ENCODE results near the gene DCLRE1B.
A peak's percentile ranks its signal among the peaks of the same experiment; 100 is the strongest.

The DCLRE1B gene

DNA sequence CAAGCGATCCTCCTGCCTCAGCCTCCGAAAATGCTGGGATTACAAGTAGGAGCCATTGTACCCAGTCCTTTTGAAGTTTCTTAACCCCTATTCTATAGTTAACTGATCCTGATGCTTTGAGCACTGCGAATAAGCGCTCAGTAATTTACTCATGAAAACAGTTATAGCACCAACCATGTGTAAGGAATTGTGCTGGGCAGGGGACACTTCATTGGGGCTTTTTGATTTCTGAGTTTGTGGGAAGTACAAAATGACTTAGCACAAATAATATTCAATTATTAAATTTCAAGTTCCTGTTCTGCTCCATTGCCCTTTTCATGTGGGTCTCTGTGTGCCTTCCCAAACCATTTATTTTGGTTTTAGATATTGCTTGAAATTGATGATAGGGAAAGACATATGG lies 17.8 kb downstream of the DCLRE1B start:
- DNase-seq, result no peak

DNA sequence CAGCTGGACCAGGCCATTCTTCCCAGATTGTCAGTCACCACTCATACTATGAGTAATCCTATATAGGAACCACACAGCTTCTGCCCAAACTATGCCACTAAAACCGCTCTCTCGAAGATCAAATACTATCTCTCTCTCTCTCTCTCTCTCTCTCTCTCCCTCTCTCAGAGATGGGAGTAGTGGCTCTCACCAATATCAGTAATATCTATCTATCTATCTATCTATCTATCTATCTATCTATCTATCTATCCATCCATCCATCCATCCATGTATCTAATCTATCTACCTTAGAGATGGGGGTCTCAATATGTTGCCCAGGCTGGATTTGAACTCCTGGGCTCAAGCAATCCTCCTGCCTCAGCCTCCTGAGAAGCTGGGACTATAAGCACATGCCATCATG lies 19.3 kb downstream of the DCLRE1B start:
- no peak for DNase-seq

DNA sequence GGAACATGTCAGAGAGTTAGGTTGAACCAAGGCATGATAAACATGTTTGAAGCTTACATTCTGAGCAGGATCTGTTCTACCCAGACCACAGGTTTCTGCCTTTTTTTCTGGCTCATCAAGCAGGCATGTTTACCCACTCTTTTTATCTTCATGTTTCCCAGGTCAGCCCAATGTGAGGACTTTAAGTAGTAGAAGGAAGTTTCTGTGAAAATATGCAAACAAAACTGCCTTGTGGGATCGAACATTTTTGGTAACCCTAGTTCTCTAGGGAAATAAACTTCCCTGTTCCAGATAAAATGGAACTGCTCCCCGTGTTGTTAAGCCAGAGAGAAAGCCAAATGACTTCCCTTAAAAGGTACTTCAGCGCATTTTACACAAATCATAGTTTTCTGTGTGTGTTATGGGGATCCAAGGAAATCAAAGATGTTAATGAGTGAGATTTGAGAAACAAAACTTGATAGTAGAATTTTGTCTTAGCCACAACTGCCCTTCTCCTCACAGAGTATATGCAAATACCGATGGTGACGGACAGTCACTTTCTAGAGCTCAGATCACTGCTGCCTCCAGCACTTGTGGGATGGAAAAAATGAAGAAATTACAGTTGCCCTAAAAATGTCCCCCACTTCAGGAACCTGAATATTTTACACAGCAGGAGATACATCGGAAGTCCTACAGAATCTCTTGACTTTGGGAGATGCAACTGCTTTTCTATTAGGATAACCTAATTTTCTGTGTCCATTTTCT lies 23.2 kb downstream of the DCLRE1B start:
- peak in 1 of 56 donors; percentile 32 for DNase-seq

DNA sequence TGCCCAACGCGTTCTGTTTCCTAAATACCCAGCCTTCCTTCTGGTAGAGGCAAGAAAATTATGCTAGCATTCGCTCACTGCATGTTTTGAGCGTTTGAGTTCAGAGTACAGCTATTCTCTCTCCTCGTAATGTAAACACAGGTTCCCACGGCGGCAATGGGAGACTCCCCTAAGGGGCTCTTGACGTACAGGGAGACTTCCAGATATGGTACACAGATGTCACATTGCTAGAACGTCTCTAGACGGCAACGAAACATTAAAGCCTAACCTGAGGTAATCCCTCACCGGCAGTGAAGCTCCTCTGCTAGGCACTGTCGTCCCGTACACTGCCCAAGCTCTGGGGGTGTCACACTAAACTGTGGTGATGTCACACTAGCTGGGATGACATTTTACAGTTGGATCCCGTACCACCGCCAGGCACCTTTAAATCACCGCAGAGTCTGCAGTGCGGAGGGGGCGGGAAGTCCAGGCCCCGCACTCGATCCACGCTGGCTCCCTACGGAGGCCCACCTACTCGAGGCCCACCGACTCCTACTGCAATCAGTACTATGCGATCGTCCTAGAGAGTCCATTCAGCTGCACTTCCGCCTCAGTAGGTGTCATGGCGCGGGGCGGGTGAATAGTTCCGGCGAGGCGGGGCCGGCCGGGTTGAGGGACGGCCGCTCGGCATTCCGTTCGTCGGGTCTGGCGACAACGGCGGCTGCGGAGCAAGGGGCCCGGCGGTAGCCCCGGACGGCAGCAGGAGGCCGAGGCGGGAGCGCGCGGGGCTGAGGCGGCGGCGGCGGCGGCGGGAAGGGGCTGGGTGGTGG lies 24.0 kb downstream of the DCLRE1B start, which contains the start of gene HIPK1:
HIPK1 (plus strand) TSS at position 384 of the 809 bp plus-strand sequence.
- DNase-seq, result peak; percentile 37 to 95 (median 87)

DNA sequence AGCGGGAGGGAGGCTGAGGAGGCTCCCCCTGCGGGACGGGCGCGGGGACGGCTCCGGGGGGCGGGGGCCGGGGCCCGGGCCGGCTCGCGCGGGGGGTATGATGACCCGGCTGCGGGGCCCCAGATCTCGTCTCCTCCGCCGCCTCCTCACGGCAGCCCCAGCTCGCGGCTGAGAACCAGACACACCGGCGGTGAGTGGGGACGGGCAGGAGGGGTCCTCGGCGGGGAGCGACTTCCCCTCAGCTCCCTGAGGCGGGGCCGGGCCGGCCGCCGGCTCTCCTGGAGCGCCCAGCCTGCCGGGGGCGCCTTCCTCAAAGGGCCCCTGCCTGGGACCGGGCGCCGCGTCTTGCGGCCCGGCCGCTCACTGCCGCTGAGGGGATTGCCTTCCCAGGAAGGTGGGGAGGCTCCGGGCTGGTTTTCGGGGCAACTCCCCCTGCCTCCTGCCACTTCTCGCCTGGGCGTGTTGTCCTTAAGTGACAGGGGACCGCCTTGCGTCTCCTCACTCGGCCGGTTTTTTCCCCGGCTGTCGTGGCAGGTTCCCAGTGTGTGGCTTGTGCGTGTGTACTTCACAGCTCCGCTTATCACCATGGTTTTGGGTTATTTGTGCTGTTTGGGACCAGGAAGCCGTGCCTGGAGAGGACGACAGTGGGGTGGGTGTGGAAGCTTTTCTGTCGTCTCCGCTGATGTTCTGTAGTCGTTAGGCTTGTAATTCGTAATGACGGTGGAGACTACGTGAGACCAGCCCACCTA lies 24.8 kb downstream of the DCLRE1B start:
- DNase-seq, result peak in 31 of 56 donors; percentile 20 to 78 (median 56)

DNA sequence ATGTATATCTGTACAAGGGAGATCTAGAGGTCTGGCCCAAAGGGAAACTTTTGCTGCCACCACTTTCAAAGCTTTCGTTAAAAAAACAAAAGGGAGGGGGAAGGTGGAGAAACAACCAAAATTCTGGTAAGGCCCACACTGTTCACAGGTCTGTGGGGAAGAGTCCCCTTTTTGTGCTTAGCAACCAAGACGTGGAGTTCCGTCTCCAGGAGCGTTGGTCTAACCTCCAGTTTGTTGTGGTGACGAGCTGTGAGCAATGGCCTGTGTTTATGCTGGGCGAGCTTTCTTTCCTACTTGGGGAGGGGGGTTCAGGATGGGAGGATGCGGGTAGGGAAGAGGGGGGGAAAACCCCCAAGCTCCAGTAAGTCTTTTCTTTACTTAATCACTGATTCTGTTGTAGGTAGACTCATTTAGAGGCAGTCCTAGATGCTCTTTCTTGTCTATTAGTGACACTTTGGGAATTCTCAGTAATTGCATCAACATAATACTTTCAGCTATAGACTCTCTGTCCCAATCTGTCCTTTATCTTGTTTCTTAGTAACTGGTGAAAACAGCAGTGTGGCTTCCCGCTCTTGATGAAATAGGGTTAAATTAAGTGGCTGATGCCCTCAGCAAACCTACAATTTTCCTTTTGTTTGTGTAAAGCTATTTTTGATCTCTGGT lies 25.5 kb downstream of the DCLRE1B start:
- no peak for DNase-seq

DNA sequence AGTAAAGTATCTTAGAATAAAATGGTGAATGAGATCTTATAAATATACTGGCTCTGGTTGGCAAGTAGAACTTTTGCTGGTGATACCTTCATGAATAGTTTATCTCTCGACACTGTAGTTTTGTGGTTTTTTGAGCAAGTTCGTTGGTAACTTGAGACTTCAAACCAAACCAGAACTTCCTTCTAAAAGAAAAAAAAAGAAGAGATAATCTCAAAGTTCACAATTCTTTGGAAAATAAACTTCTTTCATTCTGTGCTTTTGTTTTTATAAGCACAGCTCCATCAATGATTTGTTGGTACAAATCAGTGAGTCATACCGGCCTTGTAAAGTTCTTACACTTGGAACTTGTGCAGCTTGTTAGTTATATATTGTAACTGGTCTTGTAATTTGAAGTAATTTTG lies 26.3 kb downstream of the DCLRE1B start:
- no peak for DNase-seq

DNA sequence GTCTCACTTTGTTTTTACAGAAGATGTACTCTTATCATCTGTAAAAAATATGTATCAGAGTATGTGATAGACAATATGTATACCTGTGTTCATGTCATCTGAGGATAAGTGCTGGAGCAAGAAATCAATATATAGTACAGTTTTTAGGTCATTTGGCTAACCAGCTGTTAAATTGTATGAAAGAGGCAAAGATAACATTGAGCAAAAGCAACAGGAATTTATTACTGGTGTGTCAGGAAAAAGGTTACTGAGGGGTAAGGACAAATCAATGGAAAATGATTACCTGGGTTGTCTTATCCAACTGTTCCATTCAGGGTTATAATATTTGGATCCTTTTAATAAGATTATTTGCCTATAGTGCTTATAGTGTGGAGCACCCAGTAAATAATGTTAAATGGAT lies 28.9 kb downstream of the DCLRE1B start:
- no peak for DNase-seq

DNA sequence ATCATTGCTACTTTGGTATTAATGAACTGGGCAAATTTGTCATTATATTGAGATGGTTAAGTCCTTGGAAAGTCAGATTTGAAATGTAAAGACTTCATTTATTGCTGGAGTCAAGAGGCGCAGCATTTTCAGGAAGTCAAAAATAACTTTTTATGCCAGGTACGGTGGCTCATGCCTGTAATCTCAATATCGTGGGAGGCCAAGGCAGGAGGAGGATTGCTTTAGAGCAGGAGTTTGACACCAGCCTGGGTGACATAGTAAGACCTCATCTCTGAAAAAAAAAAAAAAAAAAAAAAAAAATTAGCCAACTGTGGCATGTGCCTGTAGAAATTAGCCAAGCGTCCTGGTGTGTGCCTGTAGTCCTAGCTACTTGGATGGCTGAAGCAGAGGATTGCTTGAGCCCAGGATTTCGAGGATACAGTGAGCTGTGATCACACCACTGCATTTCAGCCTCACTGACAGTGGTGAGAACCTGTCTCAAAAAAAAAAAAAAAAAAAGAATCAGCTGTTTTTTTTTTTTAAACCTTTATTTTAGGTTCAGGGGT lies 29.5 kb downstream of the DCLRE1B start:
- DNase-seq, result no peak

DNA sequence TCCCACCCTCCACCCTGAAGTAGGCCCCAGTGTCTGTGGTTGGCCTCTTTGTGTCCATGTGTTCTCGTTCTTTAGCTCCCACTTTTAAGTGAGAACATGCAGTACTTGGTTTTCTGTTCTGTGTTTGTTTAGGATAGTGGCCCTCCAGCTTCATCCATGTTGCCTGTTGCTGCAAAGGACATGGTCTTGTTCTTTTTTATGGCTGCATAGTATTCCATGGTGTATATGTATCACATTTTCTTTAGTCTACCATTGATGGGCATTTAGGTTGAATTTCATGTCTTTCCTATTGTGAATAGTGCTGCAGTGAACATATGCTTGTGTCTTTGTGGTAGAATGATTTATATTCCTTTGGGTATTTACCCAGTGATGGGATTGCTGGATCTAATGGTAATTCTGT lies 30.1 kb downstream of the DCLRE1B start:
- DNase-seq, result no peak

DNA sequence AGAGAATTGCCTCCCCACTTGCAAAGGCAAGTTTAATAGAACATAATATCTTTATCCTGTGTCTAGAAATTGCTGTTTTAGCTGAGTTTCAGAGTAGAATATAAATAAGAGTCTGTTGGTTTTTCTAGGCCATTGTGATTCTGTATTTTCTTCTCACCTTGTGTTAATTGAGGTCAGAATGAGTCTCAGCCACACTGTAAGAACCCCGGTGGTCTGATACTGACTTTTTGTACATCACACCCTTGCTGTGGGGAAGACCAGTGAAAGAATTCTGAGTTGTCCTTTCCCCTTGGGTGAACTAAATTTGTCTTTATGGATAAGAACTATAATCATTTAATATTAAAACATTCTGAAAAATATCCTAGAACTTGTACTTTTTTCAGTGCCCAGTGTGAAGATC lies 30.8 kb downstream of the DCLRE1B start:
- no peak for DNase-seq

DNA sequence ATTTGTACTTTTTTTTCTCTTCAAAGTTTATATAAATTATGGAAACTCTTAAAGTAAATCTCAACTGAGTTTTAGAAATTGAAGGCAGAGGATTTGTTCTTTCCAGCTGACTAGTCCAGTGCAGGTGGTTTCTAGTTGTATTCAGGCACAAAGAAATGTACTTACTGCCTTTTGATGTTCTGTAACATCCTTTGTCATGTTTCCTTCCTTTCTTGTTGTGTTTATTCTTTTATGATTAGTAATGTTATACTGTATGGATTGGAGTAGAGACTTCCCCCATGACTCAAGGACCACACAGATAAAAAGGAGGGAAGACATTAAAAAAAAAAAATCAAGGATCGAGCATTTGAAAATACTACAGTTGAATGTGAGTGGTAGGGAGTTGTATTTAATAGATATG lies 32.0 kb downstream of the DCLRE1B start:
- no peak for DNase-seq

DNA sequence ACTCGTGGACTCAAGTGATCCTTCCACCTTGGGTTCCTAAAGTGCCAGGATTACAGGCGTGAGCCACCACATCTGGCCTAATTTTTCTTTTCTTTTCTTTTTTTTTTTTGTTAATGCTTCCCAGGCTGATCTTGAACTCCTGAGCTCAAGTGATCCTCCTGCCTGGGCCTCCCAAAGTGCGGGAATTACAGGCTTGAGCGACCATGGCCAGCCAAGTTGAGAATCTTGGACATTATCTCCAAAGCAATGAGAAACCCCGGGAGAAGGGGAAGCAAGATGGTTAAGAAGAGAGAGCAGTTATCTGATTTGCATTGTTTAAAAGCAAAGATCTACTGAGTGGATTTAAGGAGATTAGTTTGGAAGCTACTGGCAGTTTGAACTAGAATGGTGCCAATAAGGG lies 33.1 kb downstream of the DCLRE1B start:
- no peak for DNase-seq

DNA sequence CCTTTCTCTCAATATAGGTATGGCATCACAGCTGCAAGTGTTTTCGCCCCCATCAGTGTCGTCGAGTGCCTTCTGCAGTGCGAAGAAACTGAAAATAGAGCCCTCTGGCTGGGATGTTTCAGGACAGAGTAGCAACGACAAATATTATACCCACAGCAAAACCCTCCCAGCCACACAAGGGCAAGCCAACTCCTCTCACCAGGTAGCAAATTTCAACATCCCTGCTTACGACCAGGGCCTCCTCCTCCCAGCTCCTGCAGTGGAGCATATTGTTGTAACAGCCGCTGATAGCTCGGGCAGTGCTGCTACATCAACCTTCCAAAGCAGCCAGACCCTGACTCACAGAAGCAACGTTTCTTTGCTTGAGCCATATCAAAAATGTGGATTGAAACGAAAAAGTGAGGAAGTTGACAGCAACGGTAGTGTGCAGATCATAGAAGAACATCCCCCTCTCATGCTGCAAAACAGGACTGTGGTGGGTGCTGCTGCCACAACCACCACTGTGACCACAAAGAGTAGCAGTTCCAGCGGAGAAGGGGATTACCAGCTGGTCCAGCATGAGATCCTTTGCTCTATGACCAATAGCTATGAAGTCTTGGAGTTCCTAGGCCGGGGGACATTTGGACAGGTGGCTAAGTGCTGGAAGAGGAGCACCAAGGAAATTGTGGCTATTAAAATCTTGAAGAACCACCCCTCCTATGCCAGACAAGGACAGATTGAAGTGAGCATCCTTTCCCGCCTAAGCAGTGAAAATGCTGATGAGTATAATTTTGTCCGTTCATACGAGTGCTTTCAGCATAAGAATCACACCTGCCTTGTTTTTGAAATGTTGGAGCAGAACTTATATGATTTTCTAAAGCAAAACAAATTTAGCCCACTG lies 35.5 kb downstream of the DCLRE1B start:
- no peak for DNase-seq

DNA sequence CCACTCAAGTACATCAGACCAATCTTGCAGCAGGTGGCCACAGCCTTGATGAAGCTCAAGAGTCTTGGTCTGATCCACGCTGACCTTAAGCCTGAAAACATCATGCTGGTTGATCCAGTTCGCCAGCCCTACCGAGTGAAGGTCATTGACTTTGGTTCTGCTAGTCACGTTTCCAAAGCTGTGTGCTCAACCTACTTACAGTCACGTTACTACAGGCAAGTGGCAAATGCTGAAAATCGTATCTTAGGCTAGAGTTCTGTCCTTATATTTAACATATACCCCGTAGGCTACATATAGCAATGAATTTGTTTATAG lies 36.1 kb downstream of the DCLRE1B start:
- no peak for DNase-seq

DNA sequence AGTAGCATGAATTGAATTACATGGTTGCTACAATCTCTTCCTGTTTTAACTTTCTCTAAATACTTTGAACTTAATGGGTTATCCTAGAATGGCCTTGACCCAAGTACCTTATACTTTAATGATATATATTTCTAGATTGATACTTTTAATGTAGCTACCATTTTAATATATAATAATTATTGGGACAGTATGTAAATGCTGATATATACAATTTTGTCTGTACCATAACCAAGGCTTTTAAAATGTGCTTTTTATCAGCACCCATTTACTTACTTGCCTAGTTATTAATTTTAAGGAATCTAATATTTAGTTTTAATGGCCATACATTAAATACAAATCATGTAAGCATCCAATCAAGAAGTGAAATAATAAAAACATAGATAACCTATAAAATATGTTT lies 37.4 kb downstream of the DCLRE1B start:
- no peak for DNase-seq

DNA sequence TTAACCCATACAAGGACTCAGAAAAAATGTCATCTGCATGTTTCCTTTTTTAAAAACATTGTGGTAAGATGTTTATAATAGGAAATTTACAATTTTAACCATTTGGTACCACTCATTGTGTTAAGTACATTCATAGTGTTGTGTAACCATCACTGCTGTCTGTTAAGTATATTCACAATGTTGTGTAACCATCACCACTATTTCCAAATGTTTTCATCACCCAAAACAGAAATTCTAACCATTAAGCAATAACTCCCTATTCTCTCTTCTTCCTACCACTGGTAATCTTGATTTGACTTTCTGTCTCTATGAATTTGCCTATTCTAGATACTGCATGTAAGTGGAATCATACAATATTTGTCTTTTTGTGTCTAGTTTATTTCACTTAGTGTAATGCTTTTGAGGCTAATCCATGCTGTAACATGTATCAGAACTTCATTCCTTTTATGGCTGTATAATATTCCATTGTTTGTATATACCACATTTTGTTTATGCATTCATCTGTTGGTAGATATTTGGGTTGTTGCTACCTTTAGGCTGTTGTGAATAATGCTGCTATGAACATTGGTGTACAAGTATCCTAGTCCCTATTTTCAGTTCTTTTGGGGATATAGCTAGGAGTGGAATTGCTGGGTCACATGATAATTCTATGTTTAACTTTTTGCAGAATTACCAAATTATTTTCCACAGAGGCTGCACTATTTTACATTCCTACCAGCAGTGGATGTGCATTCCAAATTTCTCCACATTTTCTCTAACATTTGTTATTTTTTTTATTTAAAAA lies 38.1 kb downstream of the DCLRE1B start:
- DNase-seq, result no peak

DNA sequence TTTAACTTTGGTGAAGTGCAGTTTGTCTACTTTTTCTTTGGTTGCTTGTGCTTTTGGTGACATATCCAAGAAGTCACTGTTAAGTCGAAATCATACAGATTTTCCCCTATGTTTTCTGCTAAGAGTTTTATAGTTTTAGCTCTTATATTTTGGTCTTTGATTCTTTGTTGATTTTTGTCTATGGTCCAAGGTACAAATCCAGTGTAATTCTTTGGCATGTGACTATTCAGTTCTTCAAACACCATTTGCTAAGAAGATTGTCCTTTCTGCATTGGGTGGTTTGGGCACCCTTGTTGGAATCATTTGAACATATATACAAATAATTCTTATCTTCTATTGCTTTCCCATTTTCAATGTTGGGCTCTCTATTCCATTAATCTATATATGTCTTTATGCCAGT lies 40.2 kb downstream of the DCLRE1B start:
- no peak for DNase-seq

DNA sequence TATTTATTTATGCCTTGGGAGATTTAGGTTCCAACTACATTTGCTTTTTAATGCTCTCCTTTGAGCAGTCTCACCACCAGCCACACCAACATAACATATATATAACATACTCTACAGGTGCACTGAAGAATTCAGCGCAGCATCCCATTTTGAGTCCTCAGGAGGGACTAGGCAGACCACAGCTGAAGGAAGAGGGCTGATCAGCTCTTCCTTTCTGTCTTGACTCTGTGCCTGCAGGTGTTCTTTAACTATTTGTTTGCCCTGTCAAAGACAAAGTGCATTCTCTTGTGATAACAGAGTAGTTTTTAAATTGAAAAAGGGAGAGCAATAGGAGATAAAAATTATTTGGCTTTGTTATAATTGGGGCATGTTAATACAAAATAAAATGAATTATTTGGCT lies 41.0 kb downstream of the DCLRE1B start:
- DNase-seq, result no peak
